Nephron progenitor cell (in vitro differentiated cells): ENCODE results near the gene RIC3.
A peak's percentile ranks its signal among the peaks of the same experiment; 100 is the strongest.

ENCODE experiments used
- DNase-seq: peaks from one replicate; pipeline ENCODE4 v3.0.0; 2021
- H3K27ac Mint-ChIP-seq: 2 replicates; pipeline ENCODE4 v1.8.0; 2021; ENCODE audit warnings: mild to moderate bottlenecking, moderate library complexity, mixed read lengths
- H3K27me3 Mint-ChIP-seq: 2 replicates; pipeline ENCODE4 v1.8.0; 2021; ENCODE audit warnings: mild to moderate bottlenecking, low read depth, mixed read lengths; ENCODE audit not compliant: poor library complexity
- H3K36me3 Mint-ChIP-seq: 2 replicates; pipeline ENCODE4 v1.8.0; 2021; ENCODE audit warnings: low read depth, mixed read lengths
- H3K4me1 Mint-ChIP-seq: 2 replicates; pipeline ENCODE4 v1.8.0; 2021; ENCODE audit warnings: mixed read lengths
- H3K4me3 Mint-ChIP-seq: 2 replicates; pipeline ENCODE4 v1.8.0; 2021; ENCODE audit warnings: mild to moderate bottlenecking, moderate library complexity, mixed read lengths
- H3K9me3 Mint-ChIP-seq: 2 replicates; pipeline ENCODE4 v1.8.0; 2021; ENCODE audit warnings: mild to moderate bottlenecking, moderate library complexity, mixed read lengths
- TF ChIP-seq, protein P1 (sequence below): fragments of 200-600 bp; sonication (generic); IDR thresholded peaks from 2 replicates; pipeline ENCODE4 v1.5.0; 2021; ENCODE audit warnings: antibody characterized with exemption

The RIC3 gene

DNA sequence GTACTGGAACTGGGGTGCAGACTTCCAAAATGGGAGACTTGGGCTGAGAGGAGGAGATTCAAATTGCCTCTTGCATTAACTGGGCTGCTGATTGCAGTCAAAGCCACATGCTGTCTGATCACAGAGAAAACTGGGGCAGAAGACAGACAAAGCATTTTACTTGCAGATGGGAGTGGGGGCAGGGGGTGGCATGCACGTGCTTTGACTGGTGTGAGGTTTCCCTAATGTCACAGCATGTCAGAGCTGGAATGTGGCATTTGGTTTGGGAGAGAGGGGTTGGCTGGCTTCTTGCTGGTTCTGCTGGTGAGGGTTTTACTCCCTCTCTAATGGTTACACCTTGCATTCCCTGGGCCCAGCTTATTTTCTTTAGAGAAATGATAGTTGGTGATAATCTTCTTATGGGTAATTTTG is 84.9 kb downstream of the RIC3 start:
- Mint-ChIP-seq H3K27me3 (peaks cover 30% of the 10 kb centered on the region), H3K36me3 (no peaks in the 10 kb centered on the region), H3K27ac (no peak overlapping the region), H3K4me1 (peaks cover 62% of the 10 kb centered on the region), H3K4me3 (peak overlapping the region; percentile 3), H3K9me3 (no peaks in the 10 kb centered on the region)
- TF ChIP-seq, protein P1, sequence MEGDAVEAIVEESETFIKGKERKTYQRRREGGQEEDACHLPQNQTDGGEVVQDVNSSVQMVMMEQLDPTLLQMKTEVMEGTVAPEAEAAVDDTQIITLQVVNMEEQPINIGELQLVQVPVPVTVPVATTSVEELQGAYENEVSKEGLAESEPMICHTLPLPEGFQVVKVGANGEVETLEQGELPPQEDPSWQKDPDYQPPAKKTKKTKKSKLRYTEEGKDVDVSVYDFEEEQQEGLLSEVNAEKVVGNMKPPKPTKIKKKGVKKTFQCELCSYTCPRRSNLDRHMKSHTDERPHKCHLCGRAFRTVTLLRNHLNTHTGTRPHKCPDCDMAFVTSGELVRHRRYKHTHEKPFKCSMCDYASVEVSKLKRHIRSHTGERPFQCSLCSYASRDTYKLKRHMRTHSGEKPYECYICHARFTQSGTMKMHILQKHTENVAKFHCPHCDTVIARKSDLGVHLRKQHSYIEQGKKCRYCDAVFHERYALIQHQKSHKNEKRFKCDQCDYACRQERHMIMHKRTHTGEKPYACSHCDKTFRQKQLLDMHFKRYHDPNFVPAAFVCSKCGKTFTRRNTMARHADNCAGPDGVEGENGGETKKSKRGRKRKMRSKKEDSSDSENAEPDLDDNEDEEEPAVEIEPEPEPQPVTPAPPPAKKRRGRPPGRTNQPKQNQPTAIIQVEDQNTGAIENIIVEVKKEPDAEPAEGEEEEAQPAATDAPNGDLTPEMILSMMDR, result no peak
- DNase-seq, result no peak

GRCh38 chr11:8083088-8083395 is 85.8 kb downstream of the RIC3 start:
- Mint-ChIP-seq H3K36me3 (no peaks in the 10 kb centered on the region), H3K4me1 (peaks cover 62% of the 10 kb centered on the region), H3K27ac (no peak overlapping the region), H3K4me3 (peak overlapping the region; percentile 81), H3K27me3 (peaks cover 35% of the 10 kb centered on the region), H3K9me3 (no peaks in the 10 kb centered on the region)
- TF ChIP-seq, protein P1, result no peak
- no peak for DNase-seq

DNA sequence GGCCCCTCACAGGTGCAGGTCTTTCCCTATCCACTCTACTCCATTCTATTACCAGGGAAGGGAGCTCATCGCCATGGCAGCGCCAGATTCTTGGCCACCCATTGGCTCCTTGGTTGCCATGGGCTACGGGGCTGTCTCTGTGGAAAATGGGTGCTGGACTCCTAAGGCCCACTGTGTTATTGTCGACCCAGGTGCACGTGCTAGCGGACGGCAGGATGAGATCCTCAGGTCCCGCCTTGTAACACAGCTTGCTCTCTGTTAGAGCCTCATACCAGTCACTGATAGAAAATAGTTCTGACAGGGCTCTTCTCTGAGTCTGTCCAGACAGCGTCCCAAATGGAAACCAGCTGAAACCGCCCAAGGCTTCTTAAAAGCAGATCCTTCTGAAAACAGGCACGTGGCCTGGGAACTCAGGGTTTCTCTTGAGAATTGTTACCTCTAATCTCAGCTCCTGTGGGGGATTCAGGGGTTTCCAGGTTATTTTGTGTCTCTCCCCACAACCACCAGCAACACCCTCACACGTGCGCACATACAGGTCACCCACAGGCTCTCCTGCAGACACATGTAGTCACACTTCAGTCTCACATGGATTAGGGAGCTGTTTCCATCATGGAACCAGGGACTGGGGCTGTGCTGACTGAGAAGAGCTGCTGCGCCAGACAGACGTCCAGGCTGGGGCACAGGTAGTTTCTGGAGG is 86.3 kb downstream of the RIC3 start:
- peak overlapping the region; percentile 81 for H3K4me3 Mint-ChIP-seq
- H3K27me3 Mint-ChIP-seq, result peaks cover 38% of the 10 kb centered on the region
- H3K4me1 Mint-ChIP-seq, result peaks cover 62% of the 10 kb centered on the region
- H3K36me3 Mint-ChIP-seq, result no peaks in the 10 kb centered on the region
- no peaks in the 10 kb centered on the region for H3K9me3 Mint-ChIP-seq
- no peak overlapping the region for H3K27ac Mint-ChIP-seq
- TF ChIP-seq, protein P1, result no peak
- peak; percentile 40 for DNase-seq

- Mint-ChIP-seq H3K4me1 (peaks cover 62% of the 10 kb centered on the region), H3K27ac (no peak overlapping the region), H3K36me3 (no peaks in the 10 kb centered on the region), H3K4me3 (peak overlapping the region; percentile 81), H3K9me3 (no peaks in the 10 kb centered on the region), H3K27me3 (peaks cover 38% of the 10 kb centered on the region)
- TF ChIP-seq, protein P1, result no peak
- no peak for DNase-seq
Observed at GRCh38 chr11:8081591-8082250, 87.1 kb downstream of the RIC3 start.

GRCh38 chr11:8080674-8081590 is 87.9 kb downstream of the RIC3 start, which contains the start of gene TUB:
TUB (plus strand) TSS chr11:8081211; CDS start chr11:8081511, 300 bp downstream.
- Mint-ChIP-seq H3K4me3 (peak within 1 kb of the TSS; percentile 81), H3K27ac (no peak within 1 kb of the TSS), H3K9me3 (no peaks in the 10 kb centered on the region), H3K27me3 (peaks cover 43% of the 10 kb centered on the region), H3K36me3 (no peaks in the 10 kb centered on the region), H3K4me1 (peaks cover 54% of the 10 kb centered on the region)
- peak; percentile 75 for DNase-seq
- TF ChIP-seq, protein P1, result no peak
